HG03575 (cell line): ENCODE data around the gene FGFRL1.
"Not testable (repeated sequence)": the region's sequence is repeated elsewhere in the genome, so short reads cannot be mapped to it uniquely, and the experiment has no call there.

Source experiments
- ATAC-seq: cut with Tn5 transposase; IDR thresholded peaks from one replicate; pipeline ENCODE4 v1.9.1; 2021; ENCODE audit not compliant: unreplicated experiment, insufficient number of reproducible peaks, low FRiP score; ENCODE audit errors: extremely low read depth

The FGFRL1 gene

DNA sequence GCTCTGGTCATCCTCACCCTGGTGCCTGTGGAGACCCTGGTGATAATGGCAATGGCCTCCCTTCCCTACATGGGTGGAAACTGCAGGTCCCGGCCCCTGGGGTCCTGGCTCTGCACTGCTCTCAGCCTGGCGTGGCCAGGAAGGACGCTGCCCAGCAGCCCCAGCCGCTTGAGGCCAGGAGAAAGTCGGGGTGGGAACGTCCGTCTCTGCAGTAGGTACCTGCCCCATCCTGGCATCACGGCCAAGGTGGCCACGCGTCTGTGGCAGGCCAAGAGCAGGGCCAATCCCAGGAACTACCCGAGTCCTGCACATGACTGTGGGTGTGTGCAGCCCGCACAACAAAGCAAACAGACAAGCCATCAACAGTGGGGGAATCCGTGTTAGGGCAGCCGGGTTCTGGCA, 33.8 kb downstream of the FGFRL1 start:
- no peak for ATAC-seq

DNA sequence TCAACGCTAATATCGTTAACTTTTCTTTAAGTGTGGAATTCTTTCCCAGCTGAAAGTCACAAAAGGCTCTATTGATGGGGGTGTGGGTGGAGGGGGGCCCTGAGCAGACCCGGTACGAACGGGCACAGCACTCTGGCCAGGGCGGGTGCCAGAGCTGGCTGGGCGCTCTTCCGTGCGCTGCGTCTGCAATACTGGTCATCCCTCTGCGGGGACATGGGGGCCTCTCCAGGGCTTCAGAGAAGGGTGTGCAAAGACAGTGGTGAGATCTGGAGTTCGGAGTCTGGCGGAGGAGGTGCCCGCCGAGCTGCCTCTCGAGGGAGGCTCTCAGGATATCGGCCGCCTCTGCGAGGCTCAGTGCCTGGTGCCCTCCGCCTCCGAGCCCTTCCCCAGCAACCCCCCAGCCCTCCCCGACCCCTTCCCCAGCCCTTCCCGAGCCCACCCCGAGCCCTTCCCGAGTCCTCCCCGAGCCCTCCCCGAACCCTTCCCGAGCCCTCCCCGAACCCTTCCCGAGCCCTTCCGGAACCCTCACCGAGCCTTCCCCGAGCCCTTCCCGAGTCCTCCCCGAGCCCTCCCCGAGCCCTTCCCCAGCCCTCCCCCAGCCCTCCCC, 34.3 kb downstream of the FGFRL1 start:
- no peak for ATAC-seq

DNA sequence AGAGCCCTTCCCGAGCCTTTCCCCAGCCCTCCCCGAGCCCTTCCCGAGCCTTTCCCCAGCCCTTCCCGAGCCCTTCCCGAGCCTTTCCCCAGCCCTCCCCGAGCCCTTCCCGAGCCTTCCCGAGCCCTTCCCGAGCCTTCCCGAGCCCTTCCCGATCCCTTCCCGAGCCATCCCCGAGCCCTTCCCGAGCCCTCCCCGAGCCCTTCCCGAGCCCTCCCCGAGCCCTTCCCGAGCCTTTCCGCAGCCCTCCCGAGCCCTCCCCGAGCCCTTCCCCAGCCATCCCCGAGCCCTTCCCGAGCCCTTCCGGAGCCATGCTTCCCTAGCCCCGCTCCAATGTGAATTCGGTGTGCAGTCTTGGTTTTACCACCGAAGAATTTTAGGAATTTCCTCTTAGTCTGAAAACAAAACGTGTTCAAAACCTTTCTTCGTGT, 35.2 kb downstream of the FGFRL1 start:
- not testable (repeated sequence) for ATAC-seq

DNA sequence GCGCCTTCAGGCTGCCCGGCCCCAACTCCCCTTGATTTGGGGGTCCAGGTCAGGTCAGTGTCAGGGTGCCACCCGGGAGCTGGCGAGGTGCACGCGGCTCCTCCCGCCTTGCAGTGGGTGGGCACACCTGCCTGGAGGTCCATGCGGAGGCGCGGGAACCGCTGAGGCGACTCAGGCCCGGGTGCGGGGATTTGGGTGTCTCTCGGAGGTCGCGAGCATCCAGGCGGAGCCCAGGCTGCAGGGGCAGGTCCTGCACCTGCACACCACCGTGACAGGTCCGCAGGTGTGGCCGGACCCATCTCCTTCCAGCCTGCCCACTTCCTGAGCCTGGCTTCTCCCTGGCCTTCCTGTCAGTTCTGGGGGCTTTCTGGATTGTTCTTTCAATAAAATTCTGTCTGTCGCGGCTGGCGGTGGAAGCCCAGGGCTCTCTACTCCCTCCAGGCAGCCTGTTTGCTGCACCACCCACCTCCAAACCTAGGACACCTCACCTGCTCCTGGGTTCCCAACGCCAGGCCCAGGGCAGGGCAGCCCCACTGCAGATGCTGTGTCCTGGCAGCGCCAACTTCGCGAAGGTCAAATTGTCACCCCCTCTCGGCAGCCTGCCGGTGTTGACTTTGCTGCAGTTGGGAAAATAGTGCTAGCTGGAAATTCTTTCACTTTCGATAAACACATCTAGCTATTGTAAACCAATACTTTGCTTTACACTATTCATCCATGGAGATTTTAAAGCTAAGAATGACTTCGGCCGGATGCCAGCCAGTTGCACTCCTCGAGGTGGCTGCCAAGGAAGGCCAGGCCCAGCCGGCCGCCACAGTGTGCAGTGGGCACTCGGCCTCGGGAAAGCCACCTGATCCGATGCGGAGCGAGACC, 35.9 kb downstream of the FGFRL1 start:
- ATAC-seq: no peak

DNA sequence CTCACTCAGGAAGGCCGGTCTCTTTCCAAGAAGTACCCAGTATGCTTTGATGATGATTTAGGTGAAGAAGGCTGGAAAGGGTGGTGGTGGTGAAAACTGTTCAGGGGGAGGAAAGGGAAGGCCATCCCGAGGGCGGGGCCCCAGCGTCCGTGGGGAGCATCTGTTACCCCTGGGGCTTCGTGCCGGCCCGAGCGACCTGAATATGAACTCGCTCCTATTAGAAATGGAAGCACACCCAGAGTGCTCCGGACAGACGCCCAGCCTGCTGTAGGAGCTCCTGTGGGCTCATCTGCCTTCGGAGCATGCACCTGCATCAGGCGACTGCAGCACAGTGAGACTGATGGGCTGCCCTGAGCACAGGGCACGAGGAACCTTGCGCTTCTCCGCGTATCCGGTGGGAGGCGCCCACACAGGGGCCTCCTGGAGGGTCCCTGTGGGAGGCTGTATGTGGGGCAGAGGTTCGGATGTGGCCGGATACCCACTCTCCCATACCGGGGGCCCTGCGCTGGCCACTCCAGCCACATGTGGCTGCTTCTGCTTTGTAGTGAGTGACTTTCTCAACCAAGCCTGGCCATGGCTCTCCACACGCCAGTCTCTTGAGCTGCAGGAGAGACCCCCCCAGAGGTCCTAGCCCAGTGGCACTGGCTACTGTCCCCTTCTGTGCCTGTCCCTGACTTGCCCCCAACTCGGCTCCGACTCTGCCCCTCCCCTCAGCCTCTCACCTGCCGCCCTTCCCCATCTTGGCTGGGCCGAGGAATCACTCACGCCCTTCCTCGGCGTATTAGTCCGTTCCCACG, 36.7 kb downstream of the FGFRL1 start:
- no peak for ATAC-seq

DNA sequence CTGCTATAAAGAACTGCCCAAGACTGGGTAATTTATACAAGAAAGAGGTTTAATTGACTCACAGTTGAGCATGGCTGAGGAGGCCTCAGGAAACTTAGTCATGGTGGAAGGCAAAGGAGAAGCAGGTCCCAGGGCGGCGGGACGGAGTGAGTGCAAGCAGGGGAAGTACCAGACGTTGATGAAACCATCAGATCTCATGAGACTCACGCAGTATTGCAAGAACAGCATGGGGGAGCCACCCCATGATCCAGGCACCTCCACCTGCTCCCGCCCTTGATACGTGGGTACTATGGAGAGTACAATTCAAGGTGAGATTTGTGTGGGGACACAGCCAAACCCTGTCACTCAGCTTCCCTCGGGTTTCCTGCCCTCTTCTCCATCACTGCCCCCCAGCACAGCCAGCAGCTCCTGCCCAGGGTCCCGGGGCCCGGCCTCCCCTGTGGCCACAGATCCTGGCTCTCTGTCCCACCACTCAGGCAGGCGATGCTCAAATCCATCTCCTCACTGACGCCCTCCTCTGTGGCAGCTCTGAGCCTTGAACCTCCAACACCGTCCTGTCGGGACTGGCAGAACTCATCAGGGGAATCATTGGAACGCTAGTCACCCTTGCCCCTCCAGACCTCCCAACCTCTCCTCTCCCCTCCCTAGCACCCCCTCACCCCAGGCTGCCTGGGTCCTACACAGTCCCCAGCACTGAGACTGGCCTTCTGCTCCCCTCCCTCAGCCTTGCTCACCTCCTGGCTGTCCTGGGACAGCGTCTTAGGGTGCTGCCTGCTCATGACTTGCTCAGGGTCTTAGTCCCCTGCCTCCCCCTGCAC, 37.6 kb downstream of the FGFRL1 start:
- no peak for ATAC-seq

DNA sequence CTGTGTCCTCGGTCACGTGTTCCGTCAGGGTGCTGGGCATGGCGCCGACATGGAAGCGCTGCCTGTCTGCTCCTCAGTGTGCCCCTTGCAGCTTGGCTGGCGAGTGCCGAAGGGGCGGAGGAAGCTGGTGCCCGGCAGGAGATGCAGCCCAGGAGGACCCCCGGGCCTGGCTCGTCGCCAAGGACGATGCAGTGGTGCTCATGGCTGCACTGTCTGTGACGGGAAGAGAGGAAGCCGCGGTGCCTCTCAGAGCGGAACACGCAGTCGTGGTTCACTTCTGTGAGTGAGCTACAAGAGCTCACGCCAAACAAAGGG, 38.1 kb downstream of the FGFRL1 start:
- ATAC-seq: no peak

DNA sequence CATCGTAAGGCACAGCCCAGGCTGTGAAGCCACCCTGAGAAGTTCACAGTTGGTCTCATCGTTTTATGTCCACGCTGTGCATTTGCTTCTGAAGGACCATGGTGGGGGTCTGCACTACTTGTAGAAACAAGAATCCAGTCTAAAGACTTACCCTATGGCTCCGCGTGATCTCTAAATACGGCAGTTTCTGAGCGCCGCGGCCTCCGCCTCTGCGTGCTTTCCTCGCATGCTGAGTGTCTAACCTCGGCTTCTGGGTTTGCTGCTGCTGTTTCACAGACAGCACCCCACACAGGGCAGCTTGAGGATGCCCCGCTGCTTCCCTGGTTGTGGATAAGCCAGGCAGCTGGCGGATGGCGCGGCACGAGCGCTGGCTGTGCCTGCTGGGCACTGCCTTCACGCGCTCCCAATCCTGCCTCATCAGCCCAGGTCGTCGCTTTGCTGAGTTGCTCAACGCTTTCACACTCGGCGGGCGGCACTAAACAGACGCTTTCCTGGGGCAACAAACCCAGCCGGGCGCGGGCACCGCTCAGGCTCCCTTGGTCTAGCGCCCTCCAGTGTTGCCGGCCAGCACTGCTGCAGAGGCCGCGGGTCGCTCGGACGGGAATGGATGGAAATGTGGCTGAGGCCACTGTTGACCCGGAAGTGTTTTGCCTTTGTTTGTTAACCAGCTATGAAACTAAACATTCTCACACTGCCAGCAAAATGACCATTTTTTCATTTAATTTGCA, 39.2 kb downstream of the FGFRL1 start:
- no peak for ATAC-seq

DNA sequence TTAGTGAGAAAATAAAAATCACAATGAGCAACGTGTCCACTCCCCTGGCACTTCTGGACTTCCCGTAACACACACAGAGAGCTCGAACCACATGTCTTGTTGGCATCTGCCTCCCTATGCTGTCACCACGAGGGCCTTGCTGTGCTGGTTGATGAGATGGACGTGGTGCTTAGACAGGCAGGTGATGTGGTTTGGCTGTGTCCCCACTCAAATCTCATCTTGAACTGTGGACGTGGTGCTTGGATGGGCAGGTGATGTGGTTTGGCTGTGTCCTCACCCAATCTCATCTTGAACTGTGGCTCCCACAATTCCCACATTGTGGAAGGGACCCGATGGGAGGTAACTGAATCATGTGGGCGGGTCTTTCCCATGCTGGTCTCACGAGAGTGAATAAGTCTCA, 40.0 kb downstream of the FGFRL1 start:
- ATAC-seq: no peak

DNA sequence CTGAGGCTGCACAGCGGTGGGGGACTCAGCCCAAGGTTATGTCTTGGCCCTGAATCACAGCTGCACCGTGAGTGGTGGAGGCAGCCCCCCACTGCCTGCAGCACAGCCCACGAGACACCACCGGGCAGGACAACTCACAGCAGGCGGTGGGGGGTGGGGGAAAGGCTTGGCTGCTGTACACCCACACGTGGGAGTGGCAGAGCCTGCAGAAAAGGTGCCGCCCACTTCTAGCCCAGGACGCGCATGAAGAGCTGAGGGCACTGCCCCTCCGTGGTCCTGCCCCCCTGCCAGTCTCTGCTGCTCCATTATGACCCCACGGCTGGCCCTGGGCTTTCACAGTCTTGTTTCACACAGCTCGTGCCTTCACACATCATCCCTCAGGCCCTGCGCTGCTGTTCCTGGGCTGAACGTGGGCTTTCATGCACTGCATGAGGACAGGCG, 40.8 kb downstream of the FGFRL1 start:
- no peak for ATAC-seq

DNA sequence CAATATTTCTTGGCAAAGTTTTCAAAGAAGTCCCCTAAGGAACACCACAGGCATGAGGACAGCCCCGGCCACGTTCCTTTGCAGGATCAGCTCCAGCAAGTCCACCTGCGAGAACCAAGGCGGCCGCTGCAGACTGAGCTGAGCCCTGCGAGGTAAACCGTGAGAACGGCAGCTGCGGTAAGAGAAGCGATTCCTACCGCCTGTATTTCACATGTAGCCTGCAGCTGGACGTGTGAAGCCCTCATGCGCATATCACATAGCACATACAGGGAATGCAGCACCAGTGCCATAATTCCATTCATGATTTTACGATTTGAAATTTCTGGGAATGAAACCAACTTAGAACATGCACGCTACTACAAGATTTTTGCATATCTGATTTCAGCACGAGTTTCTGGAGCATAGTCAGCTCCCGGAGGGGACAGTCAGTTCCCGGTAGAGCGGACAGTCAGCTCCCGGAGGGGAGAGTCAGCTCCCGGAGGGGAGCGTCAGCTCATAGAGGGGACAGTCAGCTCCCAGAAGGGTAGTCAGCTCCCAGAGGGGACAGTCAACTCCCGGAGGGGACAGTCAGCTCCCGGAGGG, 41.7 kb downstream of the FGFRL1 start:
- no peak for ATAC-seq

DNA sequence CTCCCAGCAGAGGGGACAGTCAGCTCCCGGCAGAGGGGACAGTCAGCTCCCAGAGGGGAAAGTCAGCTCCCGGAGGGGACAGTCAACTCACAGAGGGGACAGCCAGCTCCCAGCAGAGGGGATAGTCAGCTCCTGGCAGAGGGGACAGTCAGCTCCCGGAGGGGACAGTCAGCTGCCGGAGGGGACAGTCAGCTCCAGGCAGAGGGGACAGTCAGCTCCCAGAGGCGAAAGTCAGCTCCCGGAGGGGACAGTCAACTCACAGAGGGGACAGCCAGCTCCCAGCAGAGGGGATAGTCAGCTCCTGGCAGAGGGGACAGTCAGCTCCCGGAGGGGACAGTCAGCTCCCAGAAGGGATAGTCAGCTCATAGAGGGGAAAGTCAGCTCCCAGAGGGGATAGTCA, 42.5 kb downstream of the FGFRL1 start:
- not testable (repeated sequence) for ATAC-seq

DNA sequence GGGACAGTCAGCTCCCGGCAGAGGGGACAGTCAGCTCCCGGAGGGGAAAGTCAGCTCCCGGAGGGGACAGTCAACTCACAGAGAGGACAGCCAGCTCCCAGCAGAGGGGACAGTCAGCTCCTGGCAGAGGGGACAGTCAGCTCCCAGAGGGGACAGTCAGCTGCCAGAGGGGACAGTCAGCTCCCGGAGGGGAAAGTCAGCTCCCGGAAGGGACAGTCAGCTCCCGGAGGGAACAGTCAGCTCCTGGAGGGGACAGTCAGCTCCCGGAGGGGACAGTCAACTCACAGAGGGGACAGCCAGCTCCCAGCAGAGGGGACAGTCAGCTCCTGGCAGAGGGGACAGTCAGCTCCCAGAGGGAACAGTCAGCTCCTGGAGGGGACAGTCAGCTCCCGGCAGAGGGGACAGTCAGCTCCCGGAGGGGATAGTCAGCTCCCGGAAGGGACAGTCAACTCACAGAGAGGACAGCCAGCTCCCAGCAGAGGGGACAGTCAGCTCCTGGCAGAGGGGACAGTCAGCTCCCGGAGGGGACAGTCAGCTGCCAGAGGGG, 43.3 kb downstream of the FGFRL1 start:
- not testable (repeated sequence) for ATAC-seq

DNA sequence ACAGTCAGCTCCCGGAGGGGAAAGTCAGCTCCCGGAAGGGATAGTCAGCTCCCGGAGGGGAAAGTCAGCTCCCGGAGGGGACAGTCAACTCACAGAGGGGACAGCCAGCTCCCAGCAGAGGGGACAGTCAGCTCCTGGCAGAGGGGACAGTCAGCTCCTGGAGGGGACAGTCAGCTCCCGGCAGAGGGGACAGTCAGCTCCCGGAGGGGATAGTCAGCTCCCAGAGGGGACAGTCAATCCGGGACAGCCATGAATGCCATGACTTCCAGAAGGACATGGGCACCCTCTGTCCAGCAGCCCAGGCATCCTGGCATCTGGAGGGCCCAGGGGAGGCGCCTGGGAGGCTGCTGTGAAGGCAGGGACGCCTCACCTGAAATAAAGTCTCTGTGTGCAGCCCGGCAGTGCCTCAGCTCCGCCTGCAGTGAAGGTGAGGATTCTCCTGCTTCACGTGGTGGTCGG, 43.8 kb downstream of the FGFRL1 start:
- ATAC-seq: not testable (repeated sequence)

DNA sequence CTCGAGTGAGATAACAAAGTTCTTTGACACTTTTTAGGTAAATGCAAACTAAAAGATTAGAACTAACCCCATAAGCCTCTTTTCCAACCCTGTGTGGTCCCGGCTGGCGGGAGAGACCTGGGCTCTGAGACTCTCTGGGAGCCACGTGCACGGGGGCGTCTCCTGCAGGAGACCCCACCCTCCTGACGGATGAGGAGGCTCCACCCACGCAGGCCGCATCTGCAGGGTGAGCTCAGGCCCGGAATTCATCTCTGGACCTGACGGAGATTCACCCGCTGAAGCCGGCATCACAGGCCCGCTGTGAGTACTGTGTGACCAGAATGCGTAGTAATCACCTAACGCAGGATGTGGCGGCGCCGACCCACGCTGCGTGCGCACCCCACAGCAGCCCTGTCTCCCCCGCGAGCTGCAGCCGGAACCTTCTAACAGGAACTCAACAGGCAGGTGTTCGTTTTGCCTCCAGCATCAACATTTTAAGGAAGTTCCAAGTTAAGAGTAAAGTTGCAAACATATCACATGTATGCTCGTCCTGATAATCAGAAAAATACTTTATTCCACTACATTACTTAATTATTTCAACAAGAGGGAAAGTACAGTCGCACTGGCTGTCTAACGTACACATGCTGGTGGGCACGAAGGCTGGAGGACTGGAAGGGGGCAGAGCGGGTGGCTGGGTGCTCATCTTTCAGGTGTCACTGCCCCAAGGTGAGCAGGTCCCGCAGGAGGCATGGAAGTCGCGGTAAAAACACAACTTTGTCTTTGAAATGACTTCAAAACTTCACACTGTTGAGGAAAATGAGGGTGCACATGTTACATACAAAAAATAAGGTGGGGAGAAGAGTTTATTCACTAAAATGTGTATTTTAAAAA, 44.5 kb downstream of the FGFRL1 start:
- no peak for ATAC-seq

DNA sequence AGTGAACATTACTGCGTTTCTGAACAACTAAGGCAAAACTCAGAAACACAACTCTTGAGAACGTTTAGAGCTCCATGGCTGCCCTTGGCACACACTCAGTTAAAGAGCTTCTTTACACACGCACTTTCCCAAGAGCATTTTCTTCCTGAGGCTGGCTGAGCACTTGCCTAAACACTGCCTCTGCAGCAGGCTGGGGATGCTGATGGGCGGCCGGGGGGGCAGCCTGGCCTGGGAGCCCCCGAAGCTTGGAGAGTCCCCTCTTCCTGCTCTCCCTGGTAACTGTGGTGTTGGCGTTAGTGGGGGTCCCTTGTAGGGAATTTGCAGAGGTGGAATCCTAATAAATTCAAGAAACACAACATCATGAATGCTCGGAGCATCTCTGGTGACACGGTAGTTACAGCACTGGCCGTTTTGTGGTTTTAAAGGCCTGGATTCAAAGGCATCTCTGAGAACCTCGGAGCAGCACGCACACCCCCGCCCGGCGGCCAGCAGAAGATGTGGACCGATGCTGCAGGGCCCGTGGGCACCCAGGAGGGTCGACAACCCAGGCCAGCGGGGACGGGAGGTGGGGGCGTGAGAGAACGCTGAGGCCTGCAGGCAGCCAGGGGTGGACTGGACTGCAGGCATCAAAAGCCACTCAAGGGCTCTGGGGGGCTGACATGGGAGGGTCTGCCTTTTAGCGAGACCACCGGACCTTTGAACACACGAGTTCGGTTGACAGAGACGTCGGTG, 45.4 kb downstream of the FGFRL1 start:
- ATAC-seq: no peak
